NCI-H345 treated with DMSO at 0.1 percent for 48 hours (cell line): ENCODE data around the gene MYLK3.

Experiments used
- DNase-seq: peaks from one replicate; lab custom pipeline; 2025; ENCODE audit not compliant: unreplicated experiment; lab: John Stamatoyannopoulos, UW

MYLK3 gene

GRCh38 chr16:46759309-46759708 is 11.2 kb upstream of the MYLK3 start:
- DNase-seq, result no peak

GRCh38 chr16:46757339-46758050 is 9.4 kb upstream of the MYLK3 start:
- no peak for DNase-seq

GRCh38 chr16:46756772-46757171 is 8.6 kb upstream of the MYLK3 start:
- DNase-seq, result no peak

- DNase-seq, result no peak
Measured at GRCh38 chr16:46753015-46753414, 4.9 kb upstream of the MYLK3 start.

GRCh38 chr16:46751381-46751780 is 3.2 kb upstream of the MYLK3 start:
- DNase-seq, result no peak

GRCh38 chr16:46748775-46749705 is 896 bp upstream of the MYLK3 start:
- peak; percentile 67 for DNase-seq

- no peak for DNase-seq
Measured at GRCh38 chr16:46746821-46747776, 1.0 kb downstream of the MYLK3 start.

GRCh38 chr16:46745617-46746016 is 2.5 kb downstream of the MYLK3 start:
- DNase-seq, result peak; percentile 62

GRCh38 chr16:46743232-46743719 is 4.9 kb downstream of the MYLK3 start:
- DNase-seq, result no peak

- DNase-seq, result no peak
Measured at GRCh38 chr16:46739934-46740333, 8.2 kb downstream of the MYLK3 start.

- DNase-seq, result no peak
Measured at GRCh38 chr16:46737621-46738214, 10.4 kb downstream of the MYLK3 start.

GRCh38 chr16:46736695-46737094 is 11.4 kb downstream of the MYLK3 start:
- DNase-seq, result no peak

- DNase-seq, result no peak
Measured at GRCh38 chr16:46733319-46733830, 14.8 kb downstream of the MYLK3 start.

GRCh38 chr16:46732561-46732960 is 15.6 kb downstream of the MYLK3 start:
- no peak for DNase-seq

- no peak for DNase-seq
Measured at GRCh38 chr16:46731691-46732555, 16.2 kb downstream of the MYLK3 start.

GRCh38 chr16:46730801-46731690 is 17.1 kb downstream of the MYLK3 start:
- no peak for DNase-seq

GRCh38 chr16:46730126-46730525 is 18.0 kb downstream of the MYLK3 start:
- DNase-seq, result no peak

GRCh38 chr16:46729326-46729995 is 18.7 kb downstream of the MYLK3 start:
- no peak for DNase-seq
